Glutamatergic neuron (in vitro differentiated cells): ENCODE results near the gene TOMM5. TPM values are rescaled to one million over a fixed set of nuclear protein-coding genes. Genes with fewer than 3 reads are reported as not detected.

Source experiments
- DNase-seq: peaks from one replicate; pipeline ENCODE4 v3.0.0; 2022
- H3K27ac Mint-ChIP-seq: one replicate; pipeline ENCODE4 v1.8.0; 2020; ENCODE audit warnings: mild to moderate bottlenecking, mixed read lengths, inconsistent platforms; ENCODE audit not compliant: unreplicated experiment
- H3K27me3 Mint-ChIP-seq: one replicate; pipeline ENCODE4 v1.8.0; 2020; ENCODE audit warnings: mild to moderate bottlenecking, moderate library complexity, mixed read lengths, inconsistent platforms; ENCODE audit not compliant: unreplicated experiment
- H3K36me3 Mint-ChIP-seq: one replicate; pipeline ENCODE4 v1.8.0; 2020; ENCODE audit warnings: mild to moderate bottlenecking, mixed read lengths, inconsistent platforms; ENCODE audit not compliant: unreplicated experiment
- H3K4me1 Mint-ChIP-seq: one replicate; pipeline ENCODE4 v1.8.0; 2020; ENCODE audit warnings: mild to moderate bottlenecking, low read depth, mixed read lengths, inconsistent platforms; ENCODE audit not compliant: unreplicated experiment
- H3K4me3 Mint-ChIP-seq: one replicate; pipeline ENCODE4 v1.8.0; 2020; ENCODE audit warnings: mild to moderate bottlenecking, mixed read lengths, inconsistent platforms; ENCODE audit not compliant: unreplicated experiment
- H3K9me3 Mint-ChIP-seq: one replicate; pipeline ENCODE4 v1.8.0; 2020; ENCODE audit warnings: mild to moderate bottlenecking, moderate library complexity, mixed read lengths, inconsistent platforms; ENCODE audit not compliant: unreplicated experiment
- CTCF ChIP-seq: fragments of 200-600 bp; sonication (generic); IDR thresholded peaks from one replicate; pipeline ENCODE4 v1.5.0; 2021; ENCODE audit not compliant: partially characterized antibody, unreplicated experiment
- total RNA-seq: library from RNA; stranded (reverse); fragmentation: NEBNext Ultra II Directional; extraction: Animal tissue kit (Norgen Biotek cat#: 25700); gene quantifications from one replicate; pipeline ENCODE4 v1.2.1, GENCODE V29; 2021; ENCODE audit not compliant: unreplicated experiment

Gene TOMM5
- total RNA-seq, 1 donor from 2014 or later, result 52.4 TPM

DNA sequence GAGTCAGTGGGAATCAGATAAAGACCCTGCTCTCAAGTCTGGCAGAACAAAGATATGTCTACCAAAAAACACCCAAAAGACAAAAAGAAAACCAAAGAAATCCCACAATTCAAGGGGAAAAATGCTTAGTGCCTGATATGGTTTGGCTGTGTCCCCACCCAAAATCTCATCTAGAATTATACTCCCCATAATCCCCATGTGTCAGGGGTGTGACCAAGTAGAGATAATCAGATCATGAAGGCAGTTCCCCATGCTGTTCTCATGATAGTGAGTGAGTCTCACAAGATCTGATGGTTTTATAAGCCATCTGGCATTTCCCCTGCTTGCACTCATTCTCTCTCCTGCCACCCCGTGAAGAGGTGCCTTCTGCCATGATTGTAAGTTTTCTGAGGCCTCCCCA is 29.6 kb downstream of the TOMM5 start:
- no peaks in the 10 kb centered on the region for H3K27me3 Mint-ChIP-seq
- no peak for DNase-seq
- peaks cover 46% of the 10 kb centered on the region for H3K4me1 Mint-ChIP-seq
- no peak overlapping the region for H3K4me3 Mint-ChIP-seq
- peaks cover 6% of the 10 kb centered on the region for H3K9me3 Mint-ChIP-seq
- peaks cover 22% of the 10 kb centered on the region for H3K36me3 Mint-ChIP-seq
- no peak for TF ChIP-seq CTCF
- no peak overlapping the region for H3K27ac Mint-ChIP-seq

DNA sequence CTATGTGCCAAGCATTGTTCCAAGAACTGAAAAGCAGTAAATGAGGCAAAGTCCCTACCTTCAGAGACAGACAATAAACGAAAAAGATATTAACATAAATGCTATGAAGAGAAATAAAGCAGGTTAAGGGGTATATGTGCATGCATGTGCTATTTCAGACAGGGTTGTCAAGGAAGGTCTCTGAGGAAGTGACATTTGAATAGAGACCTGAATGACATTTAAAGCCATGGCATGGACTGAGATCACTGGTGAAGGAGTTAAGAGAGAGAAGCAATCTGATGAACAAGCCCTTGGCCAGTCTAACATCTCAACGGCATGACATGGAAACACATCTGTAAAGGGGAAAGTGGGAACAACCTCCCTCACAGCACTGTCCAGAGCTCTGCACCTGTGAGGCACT is 30.7 kb downstream of the TOMM5 start:
- peaks cover 22% of the 10 kb centered on the region for H3K36me3 Mint-ChIP-seq
- H3K27ac Mint-ChIP-seq, result peak overlapping the region; percentile 46
- TF ChIP-seq CTCF, result no peak
- no peak for DNase-seq
- no peaks in the 10 kb centered on the region for H3K27me3 Mint-ChIP-seq
- peaks cover 50% of the 10 kb centered on the region for H3K4me1 Mint-ChIP-seq
- no peak overlapping the region for H3K4me3 Mint-ChIP-seq
- H3K9me3 Mint-ChIP-seq, result peaks cover 9% of the 10 kb centered on the region

- TF ChIP-seq CTCF, result no peak
- Mint-ChIP-seq H3K9me3 (peaks cover 9% of the 10 kb centered on the region), H3K27me3 (no peaks in the 10 kb centered on the region), H3K4me1 (peaks cover 42% of the 10 kb centered on the region), H3K4me3 (peak overlapping the region; percentile 52), H3K27ac (no peak overlapping the region), H3K36me3 (peaks cover 17% of the 10 kb centered on the region)
- no peak for DNase-seq
These were observed 32.4 kb downstream of the TOMM5 start for GRCh38 chr9:37559855-37560592.

- Mint-ChIP-seq H3K9me3 (peaks cover 9% of the 10 kb centered on the region), H3K27ac (peak overlapping the region; percentile 50), H3K36me3 (peaks cover 11% of the 10 kb centered on the region), H3K27me3 (no peaks in the 10 kb centered on the region), H3K4me1 (peaks cover 42% of the 10 kb centered on the region), H3K4me3 (peak overlapping the region; percentile 52)
- DNase-seq, result no peak
- no peak for TF ChIP-seq CTCF
These were observed 33.3 kb downstream of the TOMM5 start for GRCh38 chr9:37559125-37559524.

- Mint-ChIP-seq H3K27ac (no peak overlapping the region), H3K4me3 (no peak overlapping the region), H3K4me1 (peaks cover 20% of the 10 kb centered on the region), H3K27me3 (no peaks in the 10 kb centered on the region), H3K36me3 (peaks cover 5% of the 10 kb centered on the region), H3K9me3 (peaks cover 7% of the 10 kb centered on the region)
- no peak for TF ChIP-seq CTCF
- no peak for DNase-seq
These were observed 36.6 kb downstream of the TOMM5 start for GRCh38 chr9:37555786-37556185.
